Transverse colon (tissue), 4 donors: ENCODE data around the gene AP3B1. TPM values are rescaled to one million over a fixed set of nuclear protein-coding genes. Genes with fewer than 3 reads are reported as not detected.

Experiments
- DNase-seq: peaks from one replicate; pipeline ENCODE4 v3.0.0-alpha.2; 2019
- H3K27ac ChIP-seq, 4 donors: fragments of 200-600 bp; sonication (generic); 2 replicates each; pipeline ENCODE4 v1.5.1; 2016 to 2018; ENCODE audit warnings: inconsistent platforms in 4 of 4
- H3K27me3 ChIP-seq: fragments of 200-600 bp; sonication (generic); 2 replicates; pipeline ENCODE4 v1.5.1; 2017; ENCODE audit warnings: inconsistent platforms
- H3K36me3 ChIP-seq, 4 donors: fragments of 200-600 bp; sonication (generic); 2 replicates each; pipeline ENCODE4 v1.5.1; 2017 to 2019; ENCODE audit warnings: inconsistent platforms in 4 of 4
- H3K4me1 ChIP-seq, 4 donors: fragments of 200-600 bp; sonication (generic); 2 replicates each; pipeline ENCODE4 v1.5.1; 2017 to 2020; ENCODE audit warnings: inconsistent platforms in 4 of 4
- H3K4me3 ChIP-seq, 4 donors: fragments of 200-600 bp; sonication (generic); 1 replicate in 1 of 4; 2 replicates in 3 of 4; pipeline versions ENCODE4 v1.5.1 to v1.6.1; 2017 to 2019; ENCODE audit warnings: inconsistent platforms in 4 of 4
- H3K9me3 ChIP-seq, 2 donors: fragments of 200-600 bp; sonication (generic); 2 replicates each; pipeline ENCODE4 v1.5.1; 2017 to 2019; ENCODE audit warnings: inconsistent platforms in 2 of 2
- EP300 ChIP-seq: sonication (generic); formaldehyde crosslinking; IDR thresholded peaks from one replicate; pipeline ENCODE4 v1.6.1; 2017; ENCODE audit warnings: antibody characterized with exemption, low read depth
- POLR2A ChIP-seq: fragments of 450-650 bp; IDR thresholded peaks from one replicate; pipeline ENCODE4 v1.6.1; 2016; ENCODE audit warnings: antibody characterized with exemption, mild to moderate bottlenecking, moderate library complexity
- POLR2AphosphoS5 ChIP-seq, 3 donors: sonication (generic); formaldehyde crosslinking; IDR thresholded peaks; one replicate each; pipeline ENCODE4 v1.6.1; 2016; ENCODE audit warnings: antibody characterized with exemption in 3 of 3
- WGBS, 2 donors: methylation state at CpG; one replicate each; pipeline ENCODE4 v1.1.5; 2018; ENCODE audit warnings: low coverage in 1 of 2; 5-methylcytosine and 5-hydroxymethylcytosine counted together
- in situ Hi-C, 4 donors: fragments of 200-750 bp; cut with MboI; loops; one replicate each; pipeline versions ENCODE4 v1.15.0 to v1.15.1; 2017; ENCODE audit warnings: low sequenced_read_pairs in 3 of 4, low pct_ligation_motif_present in 1 of 4, low pct_unique_long_range_greater_than_20kb in 1 of 4
- intact Hi-C: fragments of 100-400 bp; cut with DNase I; formaldehyde crosslinking; loops from one replicate; pipeline ENCODE4 v1.15.1; 2023; ENCODE audit warnings: low total_unique reads
- total RNA-seq, 4 donors: library from RNA; depleted of rRNA; stranded (reverse); fragments of >200 nt; gene quantifications; one replicate each; pipeline ENCODE4 v1.1.0, GENCODE V29; 2016
- TF ChIP-seq, protein P1 (sequence below), 5 experiments: fragments of 200-600 bp in 3 of 5; fragments of 450-650 bp in 2 of 5; sonication (generic) in 3 of 5; IDR thresholded peaks; 1 replicate in 2 of 5; 2 replicates in 3 of 5; pipeline ENCODE4 v1.5.1; 2016 to 2017; ENCODE audit warnings: antibody characterized with exemption in 5 of 5, inconsistent platforms in 3 of 5, mild to moderate bottlenecking in 2 of 5, moderate library complexity in 1 of 5

The AP3B1 gene
- total RNA-seq, 4 donors from 2014 or later: 45.7 to 61.3 (median 53.4) TPM

DNA sequence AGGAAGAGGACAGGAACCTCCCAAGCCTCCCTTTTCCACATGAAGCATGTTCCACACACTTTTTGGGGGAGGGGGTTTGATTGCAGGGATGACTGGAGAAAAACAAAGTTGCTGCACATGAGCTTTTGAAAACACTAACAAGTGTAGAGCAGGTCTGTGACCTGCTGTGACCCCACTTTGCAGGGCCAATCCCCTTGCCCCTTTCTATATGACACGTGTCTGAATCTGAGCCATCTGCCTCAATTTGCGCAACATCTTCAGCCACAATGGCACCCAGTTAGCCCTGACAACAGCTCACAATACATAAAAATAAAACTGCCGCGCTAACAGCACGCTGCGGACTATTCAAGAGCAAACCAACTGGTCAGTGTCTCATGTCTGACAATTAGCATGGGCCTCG is 290.6 kb downstream of the AP3B1 start:
- no peak for DNase-seq
- H3K27me3 ChIP-seq: no peaks in the 10 kb centered on the region
- no peaks in the 10 kb centered on the region for H3K9me3 ChIP-seq
- no peak overlapping the region for H3K4me3 ChIP-seq
- no peak overlapping the region for H3K27ac ChIP-seq
- in situ Hi-C loops (loop anchor here in 1 of 4 donors (25.0 kb wide), 1 partner anchor 367 kb away; the partner anchor contains the start of gene OTP), intact Hi-C loops (no loop called here)
- no peak for TF ChIP-seq POLR2AphosphoS5 (IDR thresholded peaks at IDR 0.05)
- TF ChIP-seq POLR2A: no peak
- TF ChIP-seq EP300: no peak
- TF ChIP-seq, protein P1, sequence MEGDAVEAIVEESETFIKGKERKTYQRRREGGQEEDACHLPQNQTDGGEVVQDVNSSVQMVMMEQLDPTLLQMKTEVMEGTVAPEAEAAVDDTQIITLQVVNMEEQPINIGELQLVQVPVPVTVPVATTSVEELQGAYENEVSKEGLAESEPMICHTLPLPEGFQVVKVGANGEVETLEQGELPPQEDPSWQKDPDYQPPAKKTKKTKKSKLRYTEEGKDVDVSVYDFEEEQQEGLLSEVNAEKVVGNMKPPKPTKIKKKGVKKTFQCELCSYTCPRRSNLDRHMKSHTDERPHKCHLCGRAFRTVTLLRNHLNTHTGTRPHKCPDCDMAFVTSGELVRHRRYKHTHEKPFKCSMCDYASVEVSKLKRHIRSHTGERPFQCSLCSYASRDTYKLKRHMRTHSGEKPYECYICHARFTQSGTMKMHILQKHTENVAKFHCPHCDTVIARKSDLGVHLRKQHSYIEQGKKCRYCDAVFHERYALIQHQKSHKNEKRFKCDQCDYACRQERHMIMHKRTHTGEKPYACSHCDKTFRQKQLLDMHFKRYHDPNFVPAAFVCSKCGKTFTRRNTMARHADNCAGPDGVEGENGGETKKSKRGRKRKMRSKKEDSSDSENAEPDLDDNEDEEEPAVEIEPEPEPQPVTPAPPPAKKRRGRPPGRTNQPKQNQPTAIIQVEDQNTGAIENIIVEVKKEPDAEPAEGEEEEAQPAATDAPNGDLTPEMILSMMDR (IDR thresholded peaks at IDR 0.05): no peak
- peaks cover 0 to 3% (median 0%) of the 10 kb centered on the region in 4 donors for H3K36me3 ChIP-seq
- no peaks in the 10 kb centered on the region for H3K4me1 ChIP-seq
- WGBS, 2 donors: 94 to 100% methylated on average over 1 to 7 of the region's 7 CpGs

DNA sequence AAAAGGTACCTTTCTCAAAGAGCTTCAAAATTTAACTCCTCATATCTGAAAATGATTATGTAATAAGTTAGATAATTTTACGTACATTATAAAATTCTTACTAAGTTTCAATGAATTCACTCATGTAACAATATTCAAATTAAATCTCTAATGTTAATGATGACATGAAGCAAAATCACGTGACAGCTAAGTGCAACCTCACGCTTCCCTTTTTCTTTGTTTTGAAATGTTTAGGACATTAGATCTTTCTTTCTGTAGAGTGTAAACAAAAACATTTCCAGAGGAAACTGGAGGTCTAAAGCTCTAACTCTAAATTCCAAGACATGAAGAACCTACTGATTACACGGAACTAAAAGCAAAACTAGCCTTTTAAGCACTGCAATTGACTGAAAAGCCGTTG is 291.0 kb downstream of the AP3B1 start:
- Histone ChIP-seq H3K27me3 (no peaks in the 10 kb centered on the region), H3K36me3 (peaks cover 0 to 8% (median 0%) of the 10 kb centered on the region in 4 donors), H3K4me1 (no peaks in the 10 kb centered on the region), H3K27ac (no peak overlapping the region), H3K9me3 (no peaks in the 10 kb centered on the region), H3K4me3 (no peak overlapping the region)
- WGBS, 2 donors: 89 to 96% methylated on average over 5 of the region's 5 CpGs
- DNase-seq: no peak
- intact Hi-C loops: no loop called here
- in situ Hi-C loops: loop anchor here in 1 of 4 donors (25.0 kb wide), 1 partner anchor 366 kb away; the partner anchor contains the start of gene OTP
- TF ChIP-seq, protein P1 (IDR thresholded peaks at IDR 0.05): no peak
- no peak for TF ChIP-seq POLR2AphosphoS5 (IDR thresholded peaks at IDR 0.05)
- TF ChIP-seq POLR2A: no peak

GRCh38 chr5:78002690-78003089 is 291.8 kb downstream of the AP3B1 start:
- in situ Hi-C loops: loop anchor here in 1 of 4 donors (25.0 kb wide), 1 partner anchor 365 kb away; the partner anchor contains the start of gene OTP
- Histone ChIP-seq H3K4me3 (no peak overlapping the region), H3K27ac (no peak overlapping the region), H3K36me3 (peaks cover 0 to 10% (median 0%) of the 10 kb centered on the region in 4 donors), H3K4me1 (no peaks in the 10 kb centered on the region), H3K27me3 (no peaks in the 10 kb centered on the region), H3K9me3 (no peaks in the 10 kb centered on the region)
- WGBS, 2 donors: 72% methylated on average over 1 of the region's 1 CpG; no CpG with 5 or more reads in 1 of the 2 donors
- intact Hi-C loops: no loop called here
- TF ChIP-seq POLR2AphosphoS5 (IDR thresholded peaks at IDR 0.05): no peak
- no peak for TF ChIP-seq EP300
- TF ChIP-seq POLR2A: no peak
- TF ChIP-seq, protein P1 (IDR thresholded peaks at IDR 0.05): no peak
- DNase-seq: no peak

DNA sequence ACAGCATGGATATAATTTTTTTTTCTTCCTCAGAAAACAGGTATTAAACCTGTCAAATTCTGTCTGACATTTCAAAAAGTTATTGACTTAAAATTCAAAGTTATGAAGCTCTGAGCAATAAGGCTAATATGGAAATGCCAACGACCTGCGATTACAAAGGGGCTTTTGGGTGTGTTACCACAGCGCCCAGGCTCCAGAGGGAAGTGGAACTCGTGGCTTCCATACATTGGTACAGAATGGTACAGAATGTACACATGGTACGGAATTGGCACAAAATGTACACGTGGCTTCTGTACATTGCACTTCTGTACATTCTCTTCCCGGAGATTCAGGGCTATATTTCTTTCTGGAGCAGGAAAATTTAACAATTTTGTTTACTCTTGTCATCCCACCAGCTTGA is 293.3 kb downstream of the AP3B1 start:
- Histone ChIP-seq H3K9me3 (no peaks in the 10 kb centered on the region), H3K36me3 (peaks cover 0 to 10% (median 0%) of the 10 kb centered on the region in 4 donors), H3K4me3 (no peak overlapping the region), H3K27ac (no peak overlapping the region), H3K27me3 (no peaks in the 10 kb centered on the region), H3K4me1 (no peaks in the 10 kb centered on the region)
- DNase-seq: no peak
- TF ChIP-seq EP300: no peak
- no peak for TF ChIP-seq POLR2A
- no peak for TF ChIP-seq POLR2AphosphoS5 (IDR thresholded peaks at IDR 0.05)
- in situ Hi-C loops (loop anchor here in 1 of 4 donors (25.0 kb wide), 1 partner anchor 364 kb away; the partner anchor contains the start of gene OTP), intact Hi-C loops (no loop called here)
- WGBS, 2 donors: 85 to 93% methylated on average over 7 of the region's 7 CpGs

DNA sequence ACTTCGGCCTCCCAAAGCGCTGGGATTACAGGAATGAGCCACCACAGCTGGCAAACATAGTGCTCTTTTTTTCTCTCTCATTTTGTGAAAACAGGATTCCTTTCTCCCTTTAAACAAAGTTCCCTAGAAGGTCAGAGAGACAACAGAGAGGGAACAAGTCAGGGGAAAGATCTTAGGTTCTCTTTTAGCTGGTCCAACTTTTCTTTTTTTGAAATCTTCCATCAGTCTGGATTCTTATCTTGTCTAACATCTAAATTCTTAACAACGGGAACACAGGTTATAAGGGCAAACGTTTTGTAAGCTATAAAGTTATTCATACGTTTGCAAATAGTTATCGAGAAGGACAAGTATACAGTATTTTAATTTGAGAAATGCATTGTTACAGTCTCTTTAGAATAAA is 294.3 kb downstream of the AP3B1 start:
- 81 to 83% methylated on average over 6 of the region's 6 CpGs for WGBS, 2 donors
- in situ Hi-C loops: loop anchor here in 1 of 4 donors (25.0 kb wide), 1 partner anchor 363 kb away; the partner anchor contains the start of gene OTP
- H3K36me3 ChIP-seq: peaks cover 0 to 10% (median 0%) of the 10 kb centered on the region in 4 donors
- peaks cover 0 to 7% (median 4%) of the 10 kb centered on the region in 4 donors for H3K4me1 ChIP-seq
- no peaks in the 10 kb centered on the region for H3K9me3 ChIP-seq
- no peak overlapping the region for H3K27ac ChIP-seq
- no peak for TF ChIP-seq POLR2A
- TF ChIP-seq POLR2AphosphoS5 (IDR thresholded peaks at IDR 0.05): no peak
- no peak for TF ChIP-seq EP300
- TF ChIP-seq, protein P1 (IDR thresholded peaks at IDR 0.05): no peak
- no peak for DNase-seq
- intact Hi-C loops: no loop called here
- H3K27me3 ChIP-seq: no peaks in the 10 kb centered on the region
- H3K4me3 ChIP-seq: no peak overlapping the region
